Esophagus squamous epithelium (tissue), 5 donors: ENCODE measurements around the gene HIGD2A. TPM values are rescaled to one million over a fixed set of nuclear protein-coding genes. Genes with fewer than 3 reads are reported as not detected.

Experiments
- DNase-seq: peaks from one replicate; lab custom pipeline; 2025; lab: John Stamatoyannopoulos, UW
- H3K27ac ChIP-seq, 4 donors: fragments of 200-600 bp; sonication (generic); one replicate each; pipeline ENCODE4 v1.5.1; 2016 to 2019; ENCODE audit warnings: mild to moderate bottlenecking in 1 of 4
- H3K27me3 ChIP-seq, 4 donors: fragments of 200-600 bp; sonication (generic); 1 replicate in 3 of 4; 2 replicates in 1 of 4; pipeline versions ENCODE4 v1.5.1 to v1.6.0; 2017 to 2021; ENCODE audit warnings: antibody characterized with exemption in 1 of 4
- H3K36me3 ChIP-seq, 3 donors: fragments of 200-600 bp; sonication (generic); one replicate each; pipeline ENCODE4 v1.5.1; 2016 to 2019
- H3K4me1 ChIP-seq, 3 donors: fragments of 200-600 bp; sonication (generic); one replicate each; pipeline ENCODE4 v1.5.1; 2017 to 2019
- H3K4me3 ChIP-seq, 4 donors: fragments of 200-600 bp; sonication (generic); 1 replicate in 3 of 4; 2 replicates in 1 of 4; pipeline ENCODE4 v1.5.1; 2016 to 2019; ENCODE audit warnings: mild to moderate bottlenecking in 2 of 4, moderate library complexity in 1 of 4
- H3K9me3 ChIP-seq, 3 donors: fragments of 200-600 bp; sonication (generic); one replicate each; pipeline ENCODE4 v1.5.1; 2016 to 2019
- POLR2A ChIP-seq, 4 donors: fragments of 450-650 bp; IDR thresholded peaks; one replicate each; pipeline ENCODE4 v1.6.1; 2017; ENCODE audit warnings: antibody characterized with exemption in 4 of 4, mild to moderate bottlenecking in 4 of 4, moderate library complexity in 3 of 4
- WGBS, 2 donors: methylation state at CpG; one replicate each; pipeline ENCODE4 v1.1.5; 2018; 5-methylcytosine and 5-hydroxymethylcytosine counted together
- intact Hi-C: fragments of 100-400 bp; cut with DNase I; formaldehyde crosslinking; loops from one replicate; pipeline ENCODE4 v1.15.0; 2022
- total RNA-seq, 4 donors: library from RNA; depleted of rRNA; stranded (reverse); fragments of >200 nt; gene quantifications; one replicate each; pipeline ENCODE4 v1.1.0, GENCODE V29; 2016
- TF ChIP-seq, protein P1 (sequence below), 6 experiments: fragments of 450-650 bp in 4 of 6; fragments of 200-600 bp in 2 of 6; sonication (generic) in 2 of 6; IDR thresholded peaks; one replicate each; pipeline ENCODE4 v1.5.1; 2016 to 2019; ENCODE audit warnings: antibody characterized with exemption in 6 of 6, mild to moderate bottlenecking in 4 of 6, moderate library complexity in 4 of 6
- donor health status: DM: yes; HTN: yes; CAD: no.

The HIGD2A gene
- total RNA-seq, 4 donors from 2014 or later = 77.2 to 122 (median 90.3) TPM

- intact Hi-C loops = no loop called here
- no peak for TF ChIP-seq POLR2A (IDR thresholded peaks at IDR 0.05)
- TF ChIP-seq, protein P1, sequence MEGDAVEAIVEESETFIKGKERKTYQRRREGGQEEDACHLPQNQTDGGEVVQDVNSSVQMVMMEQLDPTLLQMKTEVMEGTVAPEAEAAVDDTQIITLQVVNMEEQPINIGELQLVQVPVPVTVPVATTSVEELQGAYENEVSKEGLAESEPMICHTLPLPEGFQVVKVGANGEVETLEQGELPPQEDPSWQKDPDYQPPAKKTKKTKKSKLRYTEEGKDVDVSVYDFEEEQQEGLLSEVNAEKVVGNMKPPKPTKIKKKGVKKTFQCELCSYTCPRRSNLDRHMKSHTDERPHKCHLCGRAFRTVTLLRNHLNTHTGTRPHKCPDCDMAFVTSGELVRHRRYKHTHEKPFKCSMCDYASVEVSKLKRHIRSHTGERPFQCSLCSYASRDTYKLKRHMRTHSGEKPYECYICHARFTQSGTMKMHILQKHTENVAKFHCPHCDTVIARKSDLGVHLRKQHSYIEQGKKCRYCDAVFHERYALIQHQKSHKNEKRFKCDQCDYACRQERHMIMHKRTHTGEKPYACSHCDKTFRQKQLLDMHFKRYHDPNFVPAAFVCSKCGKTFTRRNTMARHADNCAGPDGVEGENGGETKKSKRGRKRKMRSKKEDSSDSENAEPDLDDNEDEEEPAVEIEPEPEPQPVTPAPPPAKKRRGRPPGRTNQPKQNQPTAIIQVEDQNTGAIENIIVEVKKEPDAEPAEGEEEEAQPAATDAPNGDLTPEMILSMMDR (IDR thresholded peaks at IDR 0.05) = no peak
- H3K9me3 ChIP-seq = no peaks in the 10 kb centered on the region
- no peaks in the 10 kb centered on the region for H3K27me3 ChIP-seq
- DNase-seq = no peak
- peaks cover 10 to 54% (median 20%) of the 10 kb centered on the region in 3 donors for H3K4me1 ChIP-seq
- peak overlapping the region; percentile 58 to 96 (median 72) for H3K4me3 ChIP-seq
- peak overlapping the region; percentile 91 to 97 (median 95) for H3K27ac ChIP-seq
- 0% methylated on average over 8 to 10 of the region's 29 CpGs for WGBS, 2 donors
- peaks cover 19 to 67% (median 31%) of the 10 kb centered on the region in 3 donors for H3K36me3 ChIP-seq
Observed at GRCh38 chr5:176388003-176388443, 528 bp upstream of the HIGD2A start.

- 16 to 28% methylated on average over 29 to 34 of the region's 41 CpGs for WGBS, 2 donors
Observed at GRCh38 chr5:176389135-176390123, 878 bp downstream of the HIGD2A start.

GRCh38 chr5:176391479-176391878, 2.9 kb downstream of the HIGD2A start:
- 81 to 86% methylated on average over 3 to 4 of the region's 4 CpGs for WGBS, 2 donors
- DNase-seq = no peak
- Histone ChIP-seq H3K36me3 (peaks cover 12 to 67% (median 21%) of the 10 kb centered on the region in 3 donors), H3K4me3 (no peak overlapping the region), H3K9me3 (no peaks in the 10 kb centered on the region), H3K27me3 (no peaks in the 10 kb centered on the region), H3K4me1 (peaks cover 10 to 51% (median 20%) of the 10 kb centered on the region in 3 donors), H3K27ac (no peak overlapping the region)
- no peak for TF ChIP-seq POLR2A (IDR thresholded peaks at IDR 0.05)
- intact Hi-C loops = no loop called here

More at GRCh38 chr5:176389135-176390123, 878 bp downstream of the HIGD2A start:
- H3K27me3 ChIP-seq = no peaks in the 10 kb centered on the region
- no peaks in the 10 kb centered on the region for H3K9me3 ChIP-seq
- H3K4me1 ChIP-seq = peaks cover 10 to 54% (median 20%) of the 10 kb centered on the region in 3 donors
- H3K27ac ChIP-seq = peak overlapping the region; percentile 91 to 97 (median 95)
- peak in 2 of 4 donors; percentile 78 to 87 for TF ChIP-seq POLR2A (IDR thresholded peaks at IDR 0.05)
- TF ChIP-seq, protein P1 (IDR thresholded peaks at IDR 0.05) = no peak
- peak overlapping the region; percentile 58 to 96 (median 72) for H3K4me3 ChIP-seq
- no peak for DNase-seq
- intact Hi-C loops = no loop called here
- peaks cover 7 to 67% (median 28%) of the 10 kb centered on the region in 3 donors for H3K36me3 ChIP-seq

GRCh38 chr5:176391999-176392398, 3.4 kb downstream of the HIGD2A start:
- H3K9me3 ChIP-seq = no peaks in the 10 kb centered on the region
- intact Hi-C loops = no loop called here
- no peak for DNase-seq
- H3K36me3 ChIP-seq = peaks cover 17 to 68% (median 21%) of the 10 kb centered on the region in 3 donors
- H3K27ac ChIP-seq = no peak overlapping the region
- no peak overlapping the region for H3K4me3 ChIP-seq
- no peaks in the 10 kb centered on the region for H3K27me3 ChIP-seq
- peaks cover 9 to 46% (median 15%) of the 10 kb centered on the region in 3 donors for H3K4me1 ChIP-seq
- 81 to 84% methylated on average over 3 to 4 of the region's 4 CpGs for WGBS, 2 donors
- no peak for TF ChIP-seq POLR2A (IDR thresholded peaks at IDR 0.05)
- TF ChIP-seq, protein P1 (IDR thresholded peaks at IDR 0.05) = no peak

DNA sequence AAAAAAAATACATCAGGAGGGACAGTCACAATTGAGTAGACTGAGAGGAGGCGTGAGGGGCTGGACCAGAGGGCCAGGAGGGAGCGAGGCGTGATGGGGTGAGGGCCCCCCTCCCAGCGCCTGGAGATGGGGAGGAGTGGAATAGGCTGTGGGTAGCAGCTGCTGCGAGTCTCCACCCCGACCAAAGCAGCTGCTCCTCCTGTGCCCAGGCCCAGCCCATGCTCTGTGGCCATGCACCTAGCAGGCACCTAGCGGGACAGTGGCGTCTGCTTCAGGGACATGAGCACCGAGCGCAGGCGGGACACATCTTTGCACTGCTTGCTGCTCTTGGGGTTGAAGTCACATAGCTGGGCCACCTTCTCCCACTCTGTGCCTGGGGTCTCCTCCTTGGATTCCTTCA, 4.0 kb downstream of the HIGD2A start:
- Histone ChIP-seq H3K27me3 (no peaks in the 10 kb centered on the region), H3K9me3 (no peaks in the 10 kb centered on the region), H3K27ac (no peak overlapping the region), H3K4me3 (no peak overlapping the region), H3K36me3 (peaks cover 18 to 74% (median 22%) of the 10 kb centered on the region in 3 donors), H3K4me1 (peaks cover 4 to 41% (median 9%) of the 10 kb centered on the region in 3 donors)
- no peak for DNase-seq
- intact Hi-C loops = no loop called here
- WGBS, 2 donors = 78 to 88% methylated on average over 6 to 7 of the region's 11 CpGs
- no peak for TF ChIP-seq POLR2A (IDR thresholded peaks at IDR 0.05)
- TF ChIP-seq, protein P1 (IDR thresholded peaks at IDR 0.05) = no peak
